UCSD-AML1 (cell line): ENCODE results near the gene INTS1.

ENCODE experiments used
- DNase-seq: peaks from one replicate; lab custom pipeline; 2025; ENCODE audit not compliant: unreplicated experiment; lab: John Stamatoyannopoulos, UW

INTS1 gene

DNA sequence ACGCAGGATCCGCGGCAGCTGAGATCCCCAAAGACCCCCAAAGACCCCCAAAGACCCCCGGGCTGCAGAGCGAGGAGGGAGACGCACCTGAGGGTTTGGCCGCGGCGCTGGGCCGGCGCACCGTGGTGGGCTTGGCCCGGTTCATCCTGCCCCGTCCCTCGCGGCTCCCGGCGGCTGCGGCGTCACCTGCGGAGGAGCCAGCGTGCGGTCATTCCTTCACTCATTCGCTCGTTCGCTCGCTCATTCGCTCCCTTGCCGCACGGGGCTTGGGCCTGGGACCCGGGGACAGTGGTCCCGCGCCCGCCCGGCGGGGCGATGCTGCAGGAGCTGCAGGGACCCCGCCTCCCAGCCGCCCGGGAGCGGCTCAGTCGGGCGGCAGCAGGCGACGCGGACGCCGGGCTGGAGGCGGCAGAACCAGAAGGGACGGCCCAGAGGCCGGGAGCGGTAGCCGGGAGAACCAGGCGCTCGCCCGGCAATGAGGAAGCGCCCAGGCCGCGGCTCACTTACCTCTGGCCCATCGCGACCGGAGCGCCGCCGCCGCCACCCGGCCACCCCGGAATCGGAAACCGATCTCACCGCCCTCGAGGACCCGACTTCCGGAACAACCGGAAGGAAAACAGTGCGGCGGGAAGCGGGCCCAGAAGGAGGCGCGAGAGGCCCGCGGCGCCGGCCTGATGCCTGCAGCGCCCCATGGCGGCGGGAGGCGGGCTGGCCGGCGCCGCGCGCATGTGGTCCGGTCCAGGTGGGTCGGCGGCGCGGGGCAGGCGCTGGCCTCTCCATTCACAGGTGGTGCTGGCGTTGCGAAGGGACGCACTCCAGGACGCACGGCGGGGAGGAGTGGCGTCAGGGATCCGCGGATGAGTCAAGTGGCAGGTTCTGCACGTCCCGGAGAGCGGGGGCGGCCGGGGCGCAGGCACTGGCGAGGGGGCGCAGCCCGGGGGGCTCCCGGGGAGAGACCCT is at the start of gene INTS1:
INTS1 (minus strand) TSS at position 574 of the 960 bp plus-strand sequence; CDS start at position 145, 429 bp downstream.
- peak; percentile 86 for DNase-seq

DNA sequence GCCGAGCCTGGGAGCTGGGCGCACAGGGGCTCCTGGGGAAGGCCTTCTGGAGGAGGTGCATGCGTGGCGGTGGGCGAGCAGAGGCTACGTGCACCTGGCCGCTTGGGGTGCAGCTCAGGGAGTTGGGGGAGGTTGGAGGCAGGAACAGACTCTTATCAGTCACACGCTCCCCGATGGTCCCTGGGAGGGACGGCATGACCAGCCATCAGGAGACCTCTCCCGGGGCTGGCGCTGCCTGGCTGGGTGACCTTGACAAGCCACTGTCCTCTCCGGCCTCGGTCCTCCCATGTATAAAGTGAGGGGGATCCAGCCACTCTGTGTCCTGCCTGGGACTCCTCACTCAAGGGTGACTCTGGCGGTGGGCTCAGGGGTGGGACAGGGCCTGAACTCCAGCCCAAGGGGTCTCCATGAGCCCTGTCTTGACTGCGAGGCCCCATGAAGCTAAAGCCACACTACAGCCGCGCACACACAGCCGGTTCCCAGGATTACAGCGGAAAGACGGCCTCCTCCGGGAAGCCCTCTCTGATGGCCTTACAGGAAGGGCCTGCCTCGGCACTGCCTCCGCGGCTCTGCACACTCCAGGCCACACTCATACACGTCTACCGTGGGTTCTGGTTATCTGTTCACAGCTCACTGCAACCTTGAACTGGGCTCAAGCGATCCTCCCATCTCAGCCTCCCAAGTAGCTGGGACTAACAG is 49.5 kb upstream of the INTS1 start:
- DNase-seq = no peak

GRCh38 chr7:1552200-1552599 is 48.0 kb upstream of the INTS1 start:
- DNase-seq = no peak

DNA sequence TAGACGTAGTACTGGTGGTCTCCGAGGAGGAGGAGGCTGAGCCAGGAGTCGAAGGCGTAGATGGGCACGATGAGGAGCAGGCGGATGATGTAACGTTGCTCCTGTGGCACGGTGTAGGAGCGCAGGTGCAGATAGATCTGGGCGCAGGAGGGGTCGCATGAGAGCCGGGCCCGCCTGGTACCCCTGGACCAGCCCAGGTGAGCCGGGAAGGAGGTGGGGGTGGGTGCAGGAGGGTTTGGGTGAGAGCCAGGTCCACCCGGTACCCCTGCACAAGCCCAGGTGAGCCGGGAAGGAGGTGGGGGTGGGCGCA is 46.6 kb upstream of the INTS1 start:
- DNase-seq = no peak

GRCh38 chr7:1550005-1550845 is 46.0 kb upstream of the INTS1 start:
- no peak for DNase-seq

DNA sequence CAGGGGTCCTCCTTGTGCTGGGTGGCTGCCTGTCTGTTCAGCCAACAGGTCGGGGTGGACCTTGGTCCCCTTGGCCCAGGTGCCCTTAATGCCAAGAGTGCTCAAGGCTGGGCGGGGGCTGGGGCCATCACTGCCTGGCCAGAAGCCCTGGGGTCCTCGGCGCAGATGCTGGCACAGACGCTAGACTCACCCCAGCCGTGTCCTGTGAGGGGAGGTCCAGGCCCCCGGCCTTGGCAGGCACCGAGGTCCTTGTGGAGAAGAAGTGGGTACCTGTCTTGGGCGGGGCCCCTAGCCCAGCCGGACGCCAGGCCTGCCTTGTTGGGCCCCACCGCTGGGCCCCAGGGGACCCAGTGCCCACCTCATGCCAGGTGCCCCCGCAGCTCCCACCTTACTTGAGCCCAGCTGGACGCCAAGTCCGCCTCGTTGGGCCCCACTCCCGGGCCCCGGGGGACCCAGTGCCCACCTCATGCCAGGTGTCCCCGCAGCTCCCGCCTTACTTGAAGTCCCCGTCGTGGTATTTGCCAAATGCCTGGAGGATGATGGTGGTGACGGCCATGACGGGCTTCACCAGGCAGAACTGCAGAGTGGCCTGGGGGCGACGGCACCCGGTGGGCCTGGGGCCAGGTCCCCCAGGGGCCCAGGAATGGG is 45.3 kb upstream of the INTS1 start:
- DNase-seq = no peak

GRCh38 chr7:1548944-1549343 is 44.8 kb upstream of the INTS1 start:
- no peak for DNase-seq

DNA sequence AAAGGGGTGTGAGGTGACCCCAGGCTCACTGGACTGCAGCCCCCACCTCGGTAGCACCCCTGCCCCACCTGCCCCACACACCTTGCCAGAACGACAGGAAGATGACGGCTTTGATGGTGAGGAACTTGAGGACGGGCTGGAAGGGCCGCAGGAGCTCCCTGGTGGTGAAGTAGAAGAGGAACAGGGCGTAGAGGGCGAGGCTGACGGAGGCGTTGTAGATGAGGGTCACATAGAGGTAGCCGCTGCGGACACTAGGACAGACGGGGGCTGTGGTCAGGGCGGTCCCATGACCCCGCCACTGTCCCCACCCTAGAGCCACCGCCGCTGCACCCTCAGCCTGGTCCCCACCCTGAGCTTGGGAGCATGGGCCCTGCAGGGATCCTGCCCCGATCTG is 44.2 kb upstream of the INTS1 start:
- no peak for DNase-seq

DNA sequence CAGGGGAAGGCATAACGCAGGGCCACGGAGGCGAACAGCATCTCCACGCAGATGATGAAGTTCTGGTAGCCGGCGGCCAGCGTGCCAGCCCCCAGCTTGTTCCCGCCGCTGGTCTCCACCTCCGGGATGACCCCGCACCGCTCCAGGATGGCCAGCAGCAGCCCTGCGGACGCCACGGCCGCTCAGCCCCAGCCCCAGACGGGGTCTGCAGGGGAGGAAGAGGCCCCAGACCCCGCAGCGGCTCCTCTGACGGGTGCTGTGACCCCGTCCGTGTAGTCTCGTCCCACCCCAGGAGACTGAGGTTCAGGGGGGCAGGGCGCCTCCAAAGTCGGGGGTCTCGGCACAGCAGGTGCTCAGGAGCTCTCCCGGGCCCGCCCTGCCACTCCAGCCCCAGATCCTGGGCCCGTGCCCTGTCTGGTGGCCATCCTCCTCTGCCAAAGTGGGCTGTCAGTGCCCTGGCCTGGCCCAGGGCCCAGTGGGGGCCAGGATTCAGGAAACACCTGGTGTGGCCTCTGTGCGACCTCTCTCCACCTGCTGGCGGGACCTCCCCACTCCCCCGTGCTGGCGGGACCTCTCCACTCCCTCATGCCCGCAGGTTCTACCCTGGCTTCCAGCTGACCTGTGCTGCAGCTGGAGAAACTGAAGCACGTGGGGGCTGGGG is 43.7 kb upstream of the INTS1 start:
- no peak for DNase-seq

DNA sequence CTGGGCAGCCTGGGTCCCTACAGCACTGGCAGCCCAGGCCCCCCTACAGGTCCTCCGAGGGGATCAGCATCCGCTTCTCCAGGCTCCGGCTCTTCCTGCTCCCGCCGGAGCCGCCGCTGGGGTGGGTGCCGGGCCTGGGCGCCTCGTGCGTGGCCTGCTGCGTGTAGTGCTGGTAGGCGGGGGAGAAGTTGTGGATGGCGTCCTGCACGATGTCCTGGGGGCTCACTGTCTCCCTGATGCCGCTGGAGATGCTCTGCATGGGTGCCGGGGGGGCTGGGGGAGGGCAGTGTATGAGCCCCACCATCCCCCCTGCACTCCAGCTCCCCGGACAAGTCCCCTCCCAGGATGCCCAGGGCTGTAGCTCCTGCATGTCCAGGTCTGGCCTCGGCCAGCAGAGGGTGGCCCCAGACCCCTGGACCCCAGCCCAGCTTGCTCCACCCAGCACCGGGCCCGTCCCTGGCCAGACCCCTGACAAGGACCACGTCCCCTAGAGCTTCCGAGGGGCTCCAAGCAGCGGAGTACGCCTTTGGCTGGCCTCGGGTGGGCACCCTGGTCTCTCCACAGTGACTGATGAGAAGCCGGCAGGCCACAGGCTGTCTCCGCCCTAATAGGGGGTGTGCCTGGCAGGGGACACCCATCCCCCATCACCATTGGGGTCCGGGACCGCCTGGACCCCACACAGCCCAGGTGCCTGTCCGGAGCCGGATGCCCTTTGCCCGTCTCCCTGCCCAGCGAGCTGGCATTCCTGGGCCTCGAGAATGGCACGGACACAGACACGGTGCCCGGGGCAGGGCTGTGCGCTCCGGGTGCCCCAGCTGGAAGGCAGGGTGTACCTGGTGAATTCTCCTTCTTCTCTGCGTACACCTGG is 43.0 kb upstream of the INTS1 start:
- no peak for DNase-seq

DNA sequence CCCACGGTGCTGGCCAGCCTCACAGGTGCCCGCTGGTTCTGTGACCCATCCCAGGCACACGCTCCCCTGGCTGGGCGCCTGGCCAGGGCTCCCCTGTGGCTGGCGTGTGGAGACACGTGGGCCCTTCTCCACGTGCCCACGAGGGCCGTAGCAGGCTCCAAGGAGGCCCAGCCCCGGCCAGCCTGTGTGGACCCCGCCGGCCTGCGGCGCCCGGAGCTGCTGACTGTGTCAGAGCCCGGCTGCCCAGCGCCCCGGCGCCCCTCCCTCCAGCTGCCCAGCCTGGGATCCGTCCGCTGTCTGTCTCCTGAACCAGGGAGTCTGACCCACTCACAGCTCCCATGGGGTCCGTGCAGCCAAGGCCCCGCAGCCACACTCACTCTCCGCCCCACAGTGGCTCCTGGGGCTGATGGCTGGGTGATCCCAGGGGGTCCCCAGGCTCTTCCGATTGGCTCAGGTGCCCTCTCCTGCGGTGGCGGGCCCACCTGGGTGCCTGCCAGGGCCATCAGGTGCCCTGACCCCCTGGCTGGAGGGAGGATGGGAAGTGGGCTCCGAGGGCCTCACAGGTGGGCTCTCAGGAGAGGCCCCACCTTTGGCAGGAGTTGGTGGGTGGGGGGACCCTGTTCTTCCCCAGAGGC is 42.2 kb upstream of the INTS1 start:
- no peak for DNase-seq

DNA sequence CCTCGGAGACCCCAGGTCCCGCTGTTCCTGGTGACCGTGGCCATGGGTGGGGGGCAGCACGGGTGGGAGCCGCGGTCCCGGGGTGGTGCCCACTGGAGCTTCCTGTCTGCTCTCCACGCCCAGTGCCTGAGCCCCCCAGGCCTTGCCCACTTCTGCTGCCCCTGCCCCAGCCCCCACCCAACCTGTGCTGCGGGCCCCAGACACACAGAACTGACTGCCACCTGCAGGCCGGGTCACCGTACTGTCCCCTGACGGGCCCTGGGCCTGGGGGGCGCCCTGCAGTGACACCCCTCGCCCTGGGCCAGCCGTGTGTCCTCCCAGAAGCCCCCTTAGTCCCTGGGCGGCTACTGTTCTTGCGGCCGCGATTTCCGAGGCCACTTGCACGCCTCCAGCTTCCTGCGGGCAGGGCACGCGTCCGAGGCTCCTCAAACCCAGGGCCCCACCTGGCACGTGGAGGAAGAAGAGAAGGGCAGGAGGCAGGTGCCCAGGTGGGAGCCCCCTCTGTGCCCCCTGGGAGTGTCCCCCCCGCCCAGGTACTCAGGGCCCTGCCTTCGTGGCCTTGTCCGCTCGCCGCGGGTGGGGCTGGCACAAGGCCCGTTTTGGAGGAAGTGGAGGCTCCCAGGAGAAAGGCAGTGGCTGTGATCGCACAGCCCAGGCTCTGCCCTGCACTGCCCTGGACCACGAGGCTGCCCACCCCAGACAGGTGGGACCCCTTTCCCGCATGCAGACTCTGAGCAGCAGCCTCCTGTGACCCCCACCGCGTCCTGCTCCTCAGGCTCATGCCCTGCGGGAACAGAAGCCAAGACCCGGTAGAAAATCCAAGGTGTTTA is 41.4 kb upstream of the INTS1 start:
- DNase-seq = no peak

- no peak for DNase-seq
These were observed 40.8 kb upstream of the INTS1 start for GRCh38 chr7:1544896-1545416.

GRCh38 chr7:1544178-1544895 is 40.1 kb upstream of the INTS1 start:
- no peak for DNase-seq

GRCh38 chr7:1543826-1544177 is 39.6 kb upstream of the INTS1 start:
- DNase-seq = no peak

DNA sequence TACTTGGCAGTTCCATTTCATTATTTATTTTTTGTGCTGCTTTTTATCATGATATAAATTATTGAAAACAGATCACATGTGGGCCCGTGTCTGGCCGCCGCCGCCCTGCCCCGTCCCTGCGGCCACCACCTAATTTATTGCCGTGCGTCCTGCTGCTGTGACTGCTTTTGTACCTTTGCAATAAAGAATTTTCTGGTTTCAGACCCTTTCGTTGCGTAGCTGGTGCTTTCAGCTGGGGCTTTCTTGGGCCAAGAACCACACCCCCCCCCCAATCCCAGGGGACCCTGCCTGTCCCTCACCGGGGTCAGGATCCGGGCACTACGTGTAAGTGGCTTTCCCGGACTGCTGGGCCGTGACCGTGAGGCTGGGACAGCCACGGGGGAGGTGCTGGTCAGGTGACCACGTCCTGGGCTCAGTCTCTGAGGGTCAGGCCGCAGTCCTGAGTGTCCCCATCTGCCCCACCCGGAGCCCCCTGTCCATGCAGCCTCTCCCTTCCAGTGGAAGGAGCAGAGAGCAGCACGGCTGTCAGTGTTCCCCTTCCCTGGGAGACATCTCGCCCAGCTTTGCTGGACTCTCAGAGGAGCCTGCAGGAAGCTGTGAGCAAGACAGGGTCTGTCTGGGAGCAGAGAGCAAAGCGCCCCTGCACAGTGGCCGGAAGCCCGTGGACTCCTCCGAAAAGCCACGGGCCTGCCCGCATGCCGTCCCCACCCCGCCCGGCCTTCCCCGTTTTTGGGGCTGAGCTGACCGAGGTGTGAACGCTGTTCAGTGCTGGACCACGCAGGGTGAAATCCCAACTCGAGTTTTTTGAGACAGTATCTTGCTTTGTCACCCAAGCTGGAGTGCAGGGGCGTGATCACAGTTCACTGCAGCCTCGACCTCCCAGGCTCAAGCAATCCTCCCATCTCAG is 38.9 kb upstream of the INTS1 start:
- no peak for DNase-seq
